Activated CD8-positive, alpha-beta T cell treated with anti-CD3 and anti-CD28 coated beads for 36 hours (primary cell): ENCODE data around the gene SLC6A13. TPM values are rescaled to one million over a fixed set of nuclear protein-coding genes. Genes with fewer than 3 reads are reported as not detected.

Source experiments
- ATAC-seq: fragments of 200-7000 bp; cut with Tn5 transposase; one replicate; pipeline ENCODE4 v1.10.0; 2021; ENCODE audit warnings: mild to moderate bottlenecking, moderate library complexity
- CTCF ChIA-PET: fragments of 350-600 bp; sonication (Branson Sonifier 250); formaldehyde crosslinking; loops from one replicate; lab custom pipeline; 2021; ENCODE audit warnings: antibody characterized with exemption; lab: Charles Lee
- POLR2A ChIA-PET: fragments of 350-600 bp; sonication (Branson Sonifier 250); formaldehyde crosslinking; loops from one replicate; lab custom pipeline; 2021; ENCODE audit warnings: antibody characterized with exemption; lab: Charles Lee
- DNase-seq: peaks from one replicate; pipeline ENCODE4 v3.0.0-alpha.2; 2020
- H3K27ac Mint-ChIP-seq: one replicate; pipeline ENCODE4 v1.8.0; 2021; ENCODE audit warnings: mild to moderate bottlenecking, mixed read lengths
- H3K27me3 Mint-ChIP-seq: one replicate; pipeline ENCODE4 v1.8.0; 2021; ENCODE audit warnings: mixed read lengths
- H3K36me3 Mint-ChIP-seq: one replicate; pipeline ENCODE4 v1.8.0; 2021; ENCODE audit warnings: low read depth, mixed read lengths
- H3K4me1 Mint-ChIP-seq: one replicate; pipeline ENCODE4 v1.8.0; 2021; ENCODE audit warnings: low read depth, mixed read lengths
- H3K4me3 Mint-ChIP-seq: one replicate; pipeline ENCODE4 v1.8.0; 2021; ENCODE audit warnings: mild to moderate bottlenecking, moderate library complexity, mixed read lengths
- H3K9me3 Mint-ChIP-seq: one replicate; pipeline ENCODE4 v1.8.0; 2021; ENCODE audit warnings: mixed read lengths
- intact Hi-C: fragments of 100-400 bp; cut with micrococcal nuclease; formaldehyde crosslinking; loops from one replicate; pipeline ENCODE4 v1.10.0; 2022
- total RNA-seq, 2 experiments: library from RNA; stranded (reverse); gene quantifications; one replicate each; pipeline ENCODE4 v1.2.3, GENCODE V29; 2021
- TF ChIP-seq, protein P1 (sequence below): fragments of 200-600 bp; IDR thresholded peaks from one replicate; pipeline ENCODE4 v1.8.0; 2022; ENCODE audit warnings: antibody characterized with exemption, mild to moderate bottlenecking

Gene SLC6A13
- total RNA-seq, 2 experiments from 2014 or later, result not detected

DNA sequence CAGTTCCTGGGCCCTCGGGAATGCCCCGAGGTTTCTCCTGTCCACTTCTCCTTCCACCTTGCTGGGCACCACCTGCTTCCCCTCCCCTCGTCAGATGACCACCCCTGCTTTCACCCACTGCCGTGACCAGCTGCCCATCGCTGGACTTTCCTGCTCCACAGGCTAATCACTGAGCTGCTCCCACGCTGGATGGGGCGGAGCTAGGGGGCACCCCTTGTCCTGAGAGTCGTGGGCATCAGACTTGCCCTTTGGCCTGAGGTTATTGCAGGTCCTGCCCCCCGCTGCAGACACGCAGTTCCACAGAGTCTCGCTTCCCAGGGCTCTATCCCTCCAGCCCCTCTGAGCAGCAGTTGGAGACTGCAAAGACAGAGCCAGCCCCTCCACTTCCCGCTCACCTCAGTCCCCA lies 49.1 kb downstream of the SLC6A13 start:
- ChIA-PET POLR2A (no interaction called here), CTCF (interaction anchor here (1.2 kb wide), 1 partner anchor 34 kb away, joined by 3 read pairs; no protein-coding TSS in a partner anchor)
- Mint-ChIP-seq H3K4me3 (no peak overlapping the region), H3K4me1 (peaks cover 5% of the 10 kb centered on the region), H3K36me3 (no peaks in the 10 kb centered on the region), H3K27ac (no peak overlapping the region), H3K27me3 (peaks cover 24% of the 10 kb centered on the region), H3K9me3 (no peaks in the 10 kb centered on the region)
- intact Hi-C loops, result no loop called here
- no peak for DNase-seq
- TF ChIP-seq, protein P1, sequence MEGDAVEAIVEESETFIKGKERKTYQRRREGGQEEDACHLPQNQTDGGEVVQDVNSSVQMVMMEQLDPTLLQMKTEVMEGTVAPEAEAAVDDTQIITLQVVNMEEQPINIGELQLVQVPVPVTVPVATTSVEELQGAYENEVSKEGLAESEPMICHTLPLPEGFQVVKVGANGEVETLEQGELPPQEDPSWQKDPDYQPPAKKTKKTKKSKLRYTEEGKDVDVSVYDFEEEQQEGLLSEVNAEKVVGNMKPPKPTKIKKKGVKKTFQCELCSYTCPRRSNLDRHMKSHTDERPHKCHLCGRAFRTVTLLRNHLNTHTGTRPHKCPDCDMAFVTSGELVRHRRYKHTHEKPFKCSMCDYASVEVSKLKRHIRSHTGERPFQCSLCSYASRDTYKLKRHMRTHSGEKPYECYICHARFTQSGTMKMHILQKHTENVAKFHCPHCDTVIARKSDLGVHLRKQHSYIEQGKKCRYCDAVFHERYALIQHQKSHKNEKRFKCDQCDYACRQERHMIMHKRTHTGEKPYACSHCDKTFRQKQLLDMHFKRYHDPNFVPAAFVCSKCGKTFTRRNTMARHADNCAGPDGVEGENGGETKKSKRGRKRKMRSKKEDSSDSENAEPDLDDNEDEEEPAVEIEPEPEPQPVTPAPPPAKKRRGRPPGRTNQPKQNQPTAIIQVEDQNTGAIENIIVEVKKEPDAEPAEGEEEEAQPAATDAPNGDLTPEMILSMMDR, result no peak
- no peak for ATAC-seq

- ChIA-PET CTCF (interaction anchor here (1.2 kb wide), 1 partner anchor 33 kb away, joined by 3 read pairs; no protein-coding TSS in a partner anchor), POLR2A (no interaction called here)
- H3K36me3 Mint-ChIP-seq, result no peaks in the 10 kb centered on the region
- no peak overlapping the region for H3K27ac Mint-ChIP-seq
- no peak for ATAC-seq
- peaks cover 5% of the 10 kb centered on the region for H3K4me1 Mint-ChIP-seq
- H3K27me3 Mint-ChIP-seq, result peaks cover 24% of the 10 kb centered on the region
- TF ChIP-seq, protein P1, result no peak
- no peak overlapping the region for H3K4me3 Mint-ChIP-seq
- no peaks in the 10 kb centered on the region for H3K9me3 Mint-ChIP-seq
- no peak for DNase-seq
- intact Hi-C loops, result no loop called here
Measured at GRCh38 chr12:212715-213526, 49.7 kb downstream of the SLC6A13 start.

DNA sequence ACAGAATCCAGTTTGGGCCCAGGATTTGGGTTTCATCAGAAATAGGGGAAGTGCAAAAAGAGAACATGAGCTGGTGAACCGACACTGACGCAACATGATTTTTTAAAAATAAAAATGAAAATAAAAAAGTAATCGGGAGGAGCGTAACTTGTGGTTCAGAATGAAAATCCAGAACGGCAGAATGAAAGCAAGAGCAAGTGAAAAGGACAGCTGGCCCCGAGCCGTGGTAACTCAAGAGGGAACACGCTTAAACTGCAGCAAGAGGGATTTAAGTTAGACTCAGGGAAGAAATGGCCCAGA lies 50.3 kb downstream of the SLC6A13 start:
- TF ChIP-seq, protein P1, result no peak
- POLR2A ChIA-PET, result no interaction called here
- peaks cover 26% of the 10 kb centered on the region for H3K27me3 Mint-ChIP-seq
- peaks cover 5% of the 10 kb centered on the region for H3K4me1 Mint-ChIP-seq
- CTCF ChIA-PET, result interaction anchor here (3.5 kb wide), 1 partner anchor 8 kb away, joined by 18 read pairs; no protein-coding TSS in a partner anchor
- no peak for ATAC-seq
- no peaks in the 10 kb centered on the region for H3K9me3 Mint-ChIP-seq
- DNase-seq, result no peak
- H3K27ac Mint-ChIP-seq, result no peak overlapping the region
- H3K36me3 Mint-ChIP-seq, result no peaks in the 10 kb centered on the region
- H3K4me3 Mint-ChIP-seq, result no peak overlapping the region
- intact Hi-C loops, result no loop called here

GRCh38 chr12:211639-212414 lies 50.8 kb downstream of the SLC6A13 start:
- Mint-ChIP-seq H3K36me3 (no peaks in the 10 kb centered on the region), H3K4me3 (no peak overlapping the region), H3K27me3 (peaks cover 26% of the 10 kb centered on the region), H3K4me1 (peaks cover 5% of the 10 kb centered on the region), H3K27ac (no peak overlapping the region), H3K9me3 (no peaks in the 10 kb centered on the region)
- ChIA-PET POLR2A (no interaction called here), CTCF (interaction anchor here (3.5 kb wide), 1 partner anchor 8 kb away, joined by 18 read pairs; no protein-coding TSS in a partner anchor)
- DNase-seq, result no peak
- TF ChIP-seq, protein P1, result no peak
- intact Hi-C loops, result no loop called here
- ATAC-seq, result no peak

DNA sequence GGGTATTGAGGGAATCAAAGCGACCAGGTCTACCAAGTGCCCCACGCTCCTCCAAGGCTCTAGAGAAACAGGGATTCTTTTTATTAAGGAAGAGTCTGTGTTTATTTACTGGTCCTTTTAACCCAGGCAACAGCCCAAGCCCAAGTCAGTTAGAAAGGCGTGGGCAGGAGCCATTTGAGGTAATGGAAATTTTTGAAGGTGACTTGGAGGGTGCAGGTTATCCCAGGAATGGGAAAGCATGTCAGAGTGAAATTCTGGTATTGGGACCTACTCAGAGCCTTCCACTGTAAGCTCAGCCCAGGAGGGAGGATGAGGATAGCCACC lies 51.5 kb downstream of the SLC6A13 start:
- H3K27ac Mint-ChIP-seq, result no peak overlapping the region
- no peak for DNase-seq

More for the DNA sequence above, 51.5 kb downstream of the SLC6A13 start:
- peaks cover 5% of the 10 kb centered on the region for H3K4me1 Mint-ChIP-seq
- H3K27me3 Mint-ChIP-seq, result peaks cover 30% of the 10 kb centered on the region
- H3K9me3 Mint-ChIP-seq, result no peaks in the 10 kb centered on the region
- CTCF ChIA-PET, result interaction anchor here (3.5 kb wide), 1 partner anchor 9 kb away, joined by 18 read pairs; no protein-coding TSS in a partner anchor
- intact Hi-C loops, result no loop called here
- no peaks in the 10 kb centered on the region for H3K36me3 Mint-ChIP-seq
- TF ChIP-seq, protein P1, result no peak
- no peak overlapping the region for H3K4me3 Mint-ChIP-seq
- ATAC-seq, result no peak
- POLR2A ChIA-PET, result no interaction called here
